Measurements from ENCODE around the gene COL4A2. TPM values are rescaled to one million over a fixed set of nuclear protein-coding genes. Genes with fewer than 3 reads are reported as not detected.

The COL4A2 gene
- total RNA-seq, 1 donor from 2014 or later, result 159 TPM

- Mint-ChIP-seq H3K27ac (ENCODE audit: unreplicated experiment) (no peak overlapping the region), H3K36me3 (ENCODE audit: low read depth) (peaks cover 26% of the 10 kb centered on the region), H3K9me3 (no peaks in the 10 kb centered on the region), H3K27me3 (ENCODE audit: low read depth) (no peaks in the 10 kb centered on the region), H3K4me1 (no peaks in the 10 kb centered on the region), H3K4me3 (no peak overlapping the region)
- DNase-seq (ENCODE audit: low read depth, low spot score), result no peak
- no peak for TF ChIP-seq CTCF (conservative IDR thresholded peaks at IDR 0.05)
Measured at GRCh38 chr13:110509971-110510786, 203.1 kb downstream of the COL4A2 start.

- Mint-ChIP-seq H3K4me1 (no peaks in the 10 kb centered on the region), H3K9me3 (no peaks in the 10 kb centered on the region), H3K27me3 (ENCODE audit: low read depth) (no peaks in the 10 kb centered on the region), H3K36me3 (ENCODE audit: low read depth) (peaks cover 23% of the 10 kb centered on the region), H3K27ac (ENCODE audit: unreplicated experiment) (no peak overlapping the region), H3K4me3 (no peak overlapping the region)
- DNase-seq (ENCODE audit: low read depth, low spot score), result no peak
- no peak for TF ChIP-seq CTCF (conservative IDR thresholded peaks at IDR 0.05)
Measured at GRCh38 chr13:110511509-110512181, 204.6 kb downstream of the COL4A2 start.

GRCh38 chr13:110512198-110512740 lies 205.2 kb downstream of the COL4A2 start:
- no peaks in the 10 kb centered on the region for H3K4me1 Mint-ChIP-seq
- H3K9me3 Mint-ChIP-seq, result no peaks in the 10 kb centered on the region
- no peaks in the 10 kb centered on the region for H3K27me3 Mint-ChIP-seq (ENCODE audit: low read depth)
- no peak overlapping the region for H3K4me3 Mint-ChIP-seq
- DNase-seq (ENCODE audit: low read depth, low spot score), result no peak
- H3K36me3 Mint-ChIP-seq (ENCODE audit: low read depth), result peaks cover 18% of the 10 kb centered on the region
- TF ChIP-seq CTCF (conservative IDR thresholded peaks at IDR 0.05), result no peak
- H3K27ac Mint-ChIP-seq (ENCODE audit: unreplicated experiment), result no peak overlapping the region

GRCh38 chr13:110516500-110516899 lies 209.4 kb downstream of the COL4A2 start:
- no peak for DNase-seq (ENCODE audit: low read depth, low spot score)
- Mint-ChIP-seq H3K27ac (ENCODE audit: unreplicated experiment) (no peak overlapping the region), H3K36me3 (ENCODE audit: low read depth) (peaks cover 18% of the 10 kb centered on the region), H3K4me1 (no peaks in the 10 kb centered on the region), H3K27me3 (ENCODE audit: low read depth) (no peaks in the 10 kb centered on the region), H3K4me3 (no peak overlapping the region), H3K9me3 (no peaks in the 10 kb centered on the region)
- no peak for TF ChIP-seq CTCF (conservative IDR thresholded peaks at IDR 0.05)

- Mint-ChIP-seq H3K27ac (ENCODE audit: unreplicated experiment) (no peak overlapping the region), H3K36me3 (ENCODE audit: low read depth) (peaks cover 15% of the 10 kb centered on the region), H3K4me3 (no peak overlapping the region)
Measured at GRCh38 chr13:110517505-110518225, 210.6 kb downstream of the COL4A2 start.

More at GRCh38 chr13:110517505-110518225, 210.6 kb downstream of the COL4A2 start:
- H3K27me3 Mint-ChIP-seq (ENCODE audit: low read depth), result no peaks in the 10 kb centered on the region
- no peaks in the 10 kb centered on the region for H3K4me1 Mint-ChIP-seq
- DNase-seq (ENCODE audit: low read depth, low spot score), result no peak
- no peak for TF ChIP-seq CTCF (conservative IDR thresholded peaks at IDR 0.05)
- no peaks in the 10 kb centered on the region for H3K9me3 Mint-ChIP-seq

Data from neural crest cell (in vitro differentiated cells).